ENCODE measurements around the gene BCAS3.

GRCh38 chr17:61248399-61248798 lies 570.7 kb downstream of the BCAS3 start:
- TF ChIP-seq EZH2 (IDR thresholded peaks at IDR 0.05; ENCODE audit: borderline replicate concordance, low read depth, low read length, poor library complexity, severe bottlenecking), result no peak
- no peak for TF ChIP-seq CTCF (conservative IDR thresholded peaks at IDR 0.05; ENCODE audit: low read depth, low read length)

All from A673 (cell line).